T-cell (primary cell): ENCODE results near the gene TXN2. TPM values are rescaled to one million over a fixed set of nuclear protein-coding genes. Genes with fewer than 3 reads are reported as not detected.

ENCODE experiments used
- ATAC-seq, 4 experiments: fragments of 200-7000 bp in 3 of 4; fragments of 150-1000 bp in 1 of 4; cut with Tn5 transposase; replicated peaks in 1 of 4; 1 replicate in 3 of 4; 2 replicates in 1 of 4; pipeline ENCODE4 v1.10.0; 2021; ENCODE audit warnings: moderate library complexity in 3 of 4, mild to moderate bottlenecking in 2 of 4, moderate number of reproducible peaks in 1 of 4
- CTCF ChIA-PET, 2 donors: fragments of 300-600 bp; sonication (Branson Sonifier 250); formaldehyde crosslinking; loops; one replicate each; lab custom pipeline; 2022; ENCODE audit warnings: antibody characterized with exemption in 2 of 2; lab: Charles Lee
- POLR2A ChIA-PET, 2 donors: fragments of 300-600 bp; sonication (Branson Sonifier 250); formaldehyde crosslinking; loops; one replicate each; lab custom pipeline; 2022; ENCODE audit warnings: antibody characterized with exemption in 2 of 2; lab: Charles Lee
- DNase-seq, 35 experiments: peaks; one replicate each; pipeline versions ENCODE4 v3.0.0 to v3.0.0-alpha.2; 2013 to 2023
- H3K27ac ChIP-seq: one replicate; pipeline ENCODE4 v1.5.1; 2013; ENCODE audit warnings: low read length
- H3K27me3 ChIP-seq, 2 experiments: replicated peaks in 1 of 2; 1 replicate in 1 of 2; 2 replicates in 1 of 2; pipeline versions ENCODE4 v1.6.1 to v1.7.0; 2013; ENCODE audit warnings: low read length in 1 of 2, mixed read lengths in 1 of 2; ENCODE audit not compliant: control insufficient read depth in 2 of 2, insufficient read depth in 2 of 2; ENCODE audit errors: extremely low read depth in 1 of 2
- H3K36me3 ChIP-seq, 2 donors: 1 replicate in 1 of 2; 2 replicates in 1 of 2; pipeline versions ENCODE4 v1.6.1 to v1.7.0; 2013; ENCODE audit warnings: low read length in 1 of 2; ENCODE audit not compliant: control insufficient read depth in 2 of 2, insufficient read depth in 1 of 2; ENCODE audit errors: extremely low read depth in 1 of 2
- H3K4me1 ChIP-seq, 2 experiments: 1 replicate in 1 of 2; 2 replicates in 1 of 2; pipeline versions ENCODE4 v1.6.1 to v1.7.0; 2013; ENCODE audit warnings: low read length in 2 of 2, mixed read lengths in 1 of 2; ENCODE audit not compliant: insufficient read depth in 2 of 2, control insufficient read depth in 1 of 2; ENCODE audit errors: extremely low read depth in 1 of 2
- H3K4me3 ChIP-seq, 2 donors: 1 replicate in 1 of 2; 2 replicates in 1 of 2; pipeline versions ENCODE4 v1.5.1 to v1.7.0; 2013; ENCODE audit warnings: mild to moderate bottlenecking in 2 of 2, low read length in 1 of 2, moderate library complexity in 1 of 2; ENCODE audit not compliant: control insufficient read depth in 1 of 2; ENCODE audit errors: extremely low read depth in 1 of 2
- H3K9me3 ChIP-seq: 2 replicates; pipeline ENCODE4 v1.7.0; 2013
- H3K27ac Mint-ChIP-seq, 2 donors: one replicate each; pipeline ENCODE4 v1.8.0; 2020 to 2021; ENCODE audit warnings: mild to moderate bottlenecking in 2 of 2, mixed read lengths in 2 of 2
- H3K27me3 Mint-ChIP-seq, 2 donors: one replicate each; pipeline ENCODE4 v1.8.0; 2021 to 2022; ENCODE audit warnings: mixed read lengths in 2 of 2
- H3K36me3 Mint-ChIP-seq: one replicate; pipeline ENCODE4 v1.8.0; 2021; ENCODE audit warnings: mixed read lengths
- H3K4me1 Mint-ChIP-seq, 3 donors: one replicate each; pipeline ENCODE4 v1.8.0; 2020 to 2022; ENCODE audit warnings: mixed read lengths in 3 of 3, mild to moderate bottlenecking in 1 of 3
- H3K4me3 Mint-ChIP-seq, 3 donors: one replicate each; pipeline ENCODE4 v1.8.0; 2020 to 2022; ENCODE audit warnings: mild to moderate bottlenecking in 3 of 3, mixed read lengths in 3 of 3, moderate library complexity in 3 of 3
- H3K9me3 Mint-ChIP-seq, 3 donors: one replicate each; pipeline ENCODE4 v1.8.0; 2020 to 2022; ENCODE audit warnings: mixed read lengths in 3 of 3
- WGBS: methylation state at CpG from one replicate; pipeline ENCODE4 v1.1.5; 2013; ENCODE audit warnings: missing lambda C conversion rate; ENCODE audit not compliant: insufficient coverage; 5-methylcytosine and 5-hydroxymethylcytosine counted together
- total RNA-seq, 35 experiments: library from RNA in 6 of 35; stranded (reverse) in 6 of 35; fragments of 120-200 nt in 1 of 35; gene quantifications; one replicate each; pipeline versions ENCODE4 v1.2.1 to v1.2.4 and lab custom pipeline; 2013 to 2026

TXN2 gene
- total RNA-seq, 5 donors from 2014 or later (not counting 1 experiment from before 2014, with no cell fraction given), result 36.9 to 47.6 (median 45.4) TPM

- Histone ChIP-seq H3K4me1 (peaks cover 2 to 5% of the 10 kb centered on the region in 2 experiments), H3K9me3 (no peaks in the 10 kb centered on the region), H3K4me3 (no peak overlapping the region), H3K27me3 (no peaks in the 10 kb centered on the region), H3K27ac (no peak overlapping the region), H3K36me3 (peaks cover 0 to 16% of the 10 kb centered on the region in 2 donors)
- H3K27ac Mint-ChIP-seq, result no peak overlapping the region
- 100% methylated on average over 2 of the region's 5 CpGs for WGBS
- H3K27me3 Mint-ChIP-seq, result no peaks in the 10 kb centered on the region
- no peak overlapping the region for H3K4me3 Mint-ChIP-seq
- H3K9me3 Mint-ChIP-seq, result no peaks in the 10 kb centered on the region
- ChIA-PET POLR2A (no interaction called here), CTCF (no interaction called here)
- ATAC-seq, result no peak
- peaks cover 6% of the 10 kb centered on the region for H3K36me3 Mint-ChIP-seq
- H3K4me1 Mint-ChIP-seq, result peaks cover 0 to 9% (median 6%) of the 10 kb centered on the region in 3 donors
- DNase-seq, result no peak
Observed at GRCh38 chr22:36492109-36492508, 10.7 kb upstream of the TXN2 start.

- 100% methylated on average over 4 of the region's 7 CpGs for WGBS
Observed at GRCh38 chr22:36491155-36491554, 9.7 kb upstream of the TXN2 start.

GRCh38 chr22:36486619-36487384 is 5.4 kb upstream of the TXN2 start:
- Histone ChIP-seq H3K4me1 (peaks cover 3 to 9% of the 10 kb centered on the region in 2 experiments), H3K36me3 (peaks cover 0 to 4% of the 10 kb centered on the region in 2 donors), H3K9me3 (no peaks in the 10 kb centered on the region), H3K27me3 (no peaks in the 10 kb centered on the region), H3K27ac (no peak overlapping the region), H3K4me3 (no peak overlapping the region)
- no peak overlapping the region for H3K27ac Mint-ChIP-seq
- H3K9me3 Mint-ChIP-seq, result no peaks in the 10 kb centered on the region
- DNase-seq (peak; percentile 14 to 83 (median 59)), ATAC-seq (no peak)
- no peaks in the 10 kb centered on the region for H3K36me3 Mint-ChIP-seq
- H3K4me1 Mint-ChIP-seq, result peaks cover 2 to 12% (median 9%) of the 10 kb centered on the region in 3 donors
- H3K27me3 Mint-ChIP-seq, result no peaks in the 10 kb centered on the region
- ChIA-PET POLR2A (interaction anchor here in 1 of 2 donors (0.5 kb wide), 1 partner anchor 190 kb away, joined by 7 read pairs; no protein-coding TSS in a partner anchor), CTCF (interaction anchor here (0.6 to 1.7 kb wide), 20 partner anchors 9 to 1195 kb away, joined by 3 to 12 read pairs (median 4); partner anchors contain the start of gene APOL2 (in 1 of the 2))
- WGBS, result 86% methylated on average over 11 of the region's 13 CpGs
- no peak overlapping the region for H3K4me3 Mint-ChIP-seq

More at GRCh38 chr22:36491155-36491554, 9.7 kb upstream of the TXN2 start:
- peaks cover under 1% of the 10 kb centered on the region for H3K36me3 Mint-ChIP-seq
- H3K27me3 Mint-ChIP-seq, result no peaks in the 10 kb centered on the region
- no peaks in the 10 kb centered on the region for H3K9me3 ChIP-seq
- DNase-seq (no peak), ATAC-seq (no peak)
- H3K4me1 ChIP-seq, result peaks cover 2 to 5% of the 10 kb centered on the region in 2 experiments
- H3K27ac Mint-ChIP-seq, result no peak overlapping the region
- no peaks in the 10 kb centered on the region for H3K9me3 Mint-ChIP-seq
- ChIA-PET POLR2A (interaction anchor here in 1 of 2 donors (0.5 kb wide), 1 partner anchor 71 kb away, joined by 4 read pairs; no protein-coding TSS in a partner anchor), CTCF (no interaction called here)
- peaks cover 0 to 13% of the 10 kb centered on the region in 2 donors for H3K36me3 ChIP-seq
- H3K4me1 Mint-ChIP-seq, result peaks cover 0 to 12% (median 6%) of the 10 kb centered on the region in 3 donors
- H3K27ac ChIP-seq, result no peak overlapping the region
- H3K27me3 ChIP-seq, result no peaks in the 10 kb centered on the region
- no peak overlapping the region for H3K4me3 Mint-ChIP-seq
- H3K4me3 ChIP-seq, result no peak overlapping the region

GRCh38 chr22:36480941-36481392 is 473 bp downstream of the TXN2 start:
- Histone ChIP-seq H3K9me3 (no peaks in the 10 kb centered on the region), H3K27me3 (no peaks in the 10 kb centered on the region), H3K4me1 (peaks cover 7 to 26% of the 10 kb centered on the region in 2 experiments), H3K27ac (peak overlapping the region; percentile 96), H3K4me3 (peak overlapping the region; percentile 75 to 85), H3K36me3 (peaks cover 12 to 36% of the 10 kb centered on the region in 2 donors)
- ChIA-PET CTCF (interaction anchor here in 1 of 2 donors (0.7 to 1.0 kb wide), 3 partner anchors 9 to 189 kb away, joined by 3 to 4 read pairs (median 4); no protein-coding TSS in a partner anchor), POLR2A (interaction anchor here (0.6 to 1.0 kb wide), 2 partner anchors 116 to 200 kb away, joined by 3 read pairs; no protein-coding TSS in a partner anchor)
- Mint-ChIP-seq H3K4me1 (peaks cover 13 to 23% (median 23%) of the 10 kb centered on the region in 3 donors), H3K27me3 (no peaks in the 10 kb centered on the region), H3K9me3 (no peaks in the 10 kb centered on the region), H3K36me3 (peaks cover 10% of the 10 kb centered on the region), H3K4me3 (peak overlapping the region; percentile 86 to 97 (median 89)), H3K27ac (peak overlapping the region; percentile 91 to 92)
- ATAC-seq, result peak in 1 of 4 experiments; percentile 0
- DNase-seq, result no peak
- WGBS, result 0% methylated on average over 3 of the region's 9 CpGs

GRCh38 chr22:36478966-36479365 is 2.5 kb downstream of the TXN2 start:
- DNase-seq (no peak), ATAC-seq (no peak)
- ChIA-PET POLR2A (no interaction called here), CTCF (no interaction called here)
- H3K27ac Mint-ChIP-seq, result no peak overlapping the region
- no peaks in the 10 kb centered on the region for H3K9me3 Mint-ChIP-seq
- H3K4me3 ChIP-seq, result no peak overlapping the region
- H3K36me3 ChIP-seq, result peaks cover 24 to 56% of the 10 kb centered on the region in 2 donors
- no peaks in the 10 kb centered on the region for H3K9me3 ChIP-seq
- H3K27me3 ChIP-seq, result no peaks in the 10 kb centered on the region
- no peak overlapping the region for H3K27ac ChIP-seq
- no peaks in the 10 kb centered on the region for H3K27me3 Mint-ChIP-seq
- peaks cover 13 to 23% (median 23%) of the 10 kb centered on the region in 3 donors for H3K4me1 Mint-ChIP-seq
- WGBS, result no CpG with 5 or more reads among the region's 4 CpGs
- H3K36me3 Mint-ChIP-seq, result peaks cover 23% of the 10 kb centered on the region
- no peak overlapping the region for H3K4me3 Mint-ChIP-seq
- H3K4me1 ChIP-seq, result peaks cover 7 to 26% of the 10 kb centered on the region in 2 experiments

- H3K4me3 ChIP-seq, result no peak overlapping the region
- H3K4me1 Mint-ChIP-seq, result peaks cover 4 to 8% (median 5%) of the 10 kb centered on the region in 3 donors
- H3K27me3 ChIP-seq, result no peaks in the 10 kb centered on the region
- H3K27me3 Mint-ChIP-seq, result no peaks in the 10 kb centered on the region
- H3K9me3 ChIP-seq, result no peaks in the 10 kb centered on the region
- ChIA-PET POLR2A (no interaction called here), CTCF (interaction anchor here in 1 of 2 donors (1.4 kb wide), 1 partner anchor 11 kb away, joined by 3 read pairs; no protein-coding TSS in a partner anchor)
- peaks cover 33% of the 10 kb centered on the region for H3K36me3 Mint-ChIP-seq
- H3K27ac Mint-ChIP-seq, result no peak overlapping the region
- 96% methylated on average over 5 of the region's 6 CpGs for WGBS
- peaks cover 0 to 12% of the 10 kb centered on the region in 2 experiments for H3K4me1 ChIP-seq
- ATAC-seq, result no peak
- H3K27ac ChIP-seq, result no peak overlapping the region
- H3K4me3 Mint-ChIP-seq, result no peak overlapping the region
- H3K9me3 Mint-ChIP-seq, result no peaks in the 10 kb centered on the region
- no peak for DNase-seq
- H3K36me3 ChIP-seq, result peaks cover 36 to 76% of the 10 kb centered on the region in 2 donors
Observed at GRCh38 chr22:36475341-36475740, 6.1 kb downstream of the TXN2 start.
